PC-3 (cell line): ENCODE data around the gene SLC5A10. TPM values are rescaled to one million over a fixed set of nuclear protein-coding genes. Genes with fewer than 3 reads are reported as not detected.

Experiments
- ATAC-seq: fragments of 200-7000 bp; cut with Tn5 transposase; 2 replicates; pipeline ENCODE4 v1.9.1; 2020; ENCODE audit warnings: mild to moderate bottlenecking, moderate library complexity
- Bru-seq: library from RNA; stranded (reverse); fragments of 400-500 nt; gene quantifications from one replicate; lab custom pipeline; 2021; lab: Mats Ljungman, UMichigan
- BruChase-seq, 2 experiments: library from RNA; stranded (reverse); fragments of 400-500 nt; gene quantifications; one replicate each; lab custom pipeline; 2021; lab: Mats Ljungman, UMichigan
- BruUV-seq: library from RNA; stranded (reverse); fragments of 400-500 nt; replicated peaks from 2 replicates; lab custom pipeline; 2021; lab: Mats Ljungman, UMichigan
- CTCF ChIA-PET: fragments of 300-600 bp; sonication (Branson Sonifier 250); formaldehyde crosslinking; loops from one replicate; lab custom pipeline; 2022; ENCODE audit warnings: antibody characterized with exemption; lab: Charles Lee
- POLR2A ChIA-PET: fragments of 300-600 bp; sonication (Branson Sonifier 250); formaldehyde crosslinking; loops from one replicate; lab custom pipeline; 2022; ENCODE audit warnings: antibody characterized with exemption; ENCODE audit not compliant: unreplicated experiment; lab: Charles Lee
- DNase-seq: peaks from one replicate; pipeline ENCODE4 v3.0.0-alpha.2; 2015
- H2AFZ ChIP-seq: fragments of 300-600 bp; sonication (generic); 2 replicates; pipeline ENCODE4 v1.6.0; 2016; ENCODE audit warnings: antibody characterized with exemption, low read length
- H3F3A ChIP-seq: fragments of 300-600 bp; sonication (generic); one replicate; pipeline ENCODE4 v1.6.0; 2017; ENCODE audit warnings: antibody characterized with exemption, low read length, control low read depth, mild to moderate bottlenecking; ENCODE audit not compliant: unreplicated experiment
- H3K27ac ChIP-seq: fragments of 300-600 bp; sonication (generic); 2 replicates; pipeline ENCODE4 v1.5.1; 2016; ENCODE audit warnings: mild to moderate bottlenecking, low read length
- H3K27me3 ChIP-seq: fragments of 300-600 bp; sonication (generic); 2 replicates; pipeline ENCODE4 v1.6.1; 2016; ENCODE audit warnings: low read length, mixed read lengths
- H3K36me3 ChIP-seq: fragments of 300-600 bp; sonication (generic); 2 replicates; pipeline ENCODE4 v1.6.1; 2016; ENCODE audit warnings: low read depth, mixed run types, low read length, mixed read lengths
- H3K4me1 ChIP-seq: fragments of 300-600 bp; sonication (generic); 2 replicates; pipeline ENCODE4 v1.5.1; 2016; ENCODE audit warnings: low read length; ENCODE audit not compliant: insufficient read depth
- H3K4me2 ChIP-seq: fragments of 300-600 bp; sonication (generic); 2 replicates; pipeline ENCODE4 v1.6.0; 2016; ENCODE audit warnings: low read length
- H3K4me3 ChIP-seq: fragments of 300-600 bp; sonication (generic); 2 replicates; pipeline ENCODE4 v1.5.1; 2016; ENCODE audit warnings: mild to moderate bottlenecking, low read length, mixed read lengths
- H3K79me2 ChIP-seq: fragments of 300-600 bp; sonication (generic); 2 replicates; pipeline ENCODE4 v1.6.1; 2017; ENCODE audit warnings: low read length, mixed read lengths
- H3K9ac ChIP-seq: fragments of 300-600 bp; sonication (generic); 2 replicates; pipeline ENCODE4 v1.6.0; 2016; ENCODE audit warnings: mild to moderate bottlenecking, low read length
- H3K9me2 ChIP-seq: fragments of 300-600 bp; sonication (generic); replicated peaks from 2 replicates; pipeline ENCODE4 v1.6.1; 2016; ENCODE audit warnings: mixed run types, low read length, mixed read lengths
- H3K9me3 ChIP-seq: fragments of 300-600 bp; sonication (generic); 2 replicates; pipeline ENCODE4 v1.6.1; 2016; ENCODE audit warnings: low read length, mixed read lengths
- H4K20me1 ChIP-seq: fragments of 300-600 bp; sonication (generic); 2 replicates; pipeline ENCODE4 v1.6.1; 2016; ENCODE audit warnings: low read length, mixed read lengths
- EZH2 ChIP-seq: fragments of 300-600 bp; sonication (generic); IDR thresholded peaks from one replicate; pipeline ENCODE4 v1.6.1; 2017; ENCODE audit warnings: antibody characterized with exemption, mild to moderate bottlenecking, low read length; ENCODE audit not compliant: unreplicated experiment
- EZH2phosphoT487 ChIP-seq: fragments of 300-600 bp; sonication (generic); IDR thresholded peaks from 2 replicates; pipeline ENCODE4 v1.6.1; 2018; ENCODE audit warnings: mild to moderate bottlenecking, antibody characterized with exemption, low read length, borderline replicate concordance
- intact Hi-C: fragments of 100-400 bp; cut with micrococcal nuclease; formaldehyde crosslinking; loops from 2 replicates; pipeline ENCODE4 v1.9.0; 2023
- long read RNA-seq: library from polyadenylated mRNA; unstranded; transcript quantifications from one replicate; pipeline ENCODE4 v2.0.0, GENCODE V29; 2021; ENCODE audit not compliant: unreplicated experiment
- total RNA-seq: library from RNA; depleted of rRNA; stranded (reverse); fragments of >200 nt; gene quantifications from 2 replicates; pipeline ENCODE4 v1.2.3, GENCODE V29; 2014; rRNA removed
- TF ChIP-seq, protein P1 (sequence below): fragments of 300-600 bp; sonication (generic); conservative IDR thresholded peaks from 2 replicates; pipeline ENCODE4 v1.5.1; 2017; ENCODE audit warnings: antibody characterized with exemption, low read depth, mild to moderate bottlenecking, low read length

SLC5A10 gene
- total RNA-seq: not detected in 2 replicates
- percentile 5 among the genes with signal in this experiment for Bru-seq, nascent RNA
- percentile 2 among the genes with signal in this experiment for BruChase-seq, experiment 1, labeled RNA remaining after a 6-hour chase
- percentile 8 among the genes with signal in this experiment for BruChase-seq, experiment 2, labeled RNA remaining after a 2-hour chase
- long read RNA-seq: 0 reads

DNA sequence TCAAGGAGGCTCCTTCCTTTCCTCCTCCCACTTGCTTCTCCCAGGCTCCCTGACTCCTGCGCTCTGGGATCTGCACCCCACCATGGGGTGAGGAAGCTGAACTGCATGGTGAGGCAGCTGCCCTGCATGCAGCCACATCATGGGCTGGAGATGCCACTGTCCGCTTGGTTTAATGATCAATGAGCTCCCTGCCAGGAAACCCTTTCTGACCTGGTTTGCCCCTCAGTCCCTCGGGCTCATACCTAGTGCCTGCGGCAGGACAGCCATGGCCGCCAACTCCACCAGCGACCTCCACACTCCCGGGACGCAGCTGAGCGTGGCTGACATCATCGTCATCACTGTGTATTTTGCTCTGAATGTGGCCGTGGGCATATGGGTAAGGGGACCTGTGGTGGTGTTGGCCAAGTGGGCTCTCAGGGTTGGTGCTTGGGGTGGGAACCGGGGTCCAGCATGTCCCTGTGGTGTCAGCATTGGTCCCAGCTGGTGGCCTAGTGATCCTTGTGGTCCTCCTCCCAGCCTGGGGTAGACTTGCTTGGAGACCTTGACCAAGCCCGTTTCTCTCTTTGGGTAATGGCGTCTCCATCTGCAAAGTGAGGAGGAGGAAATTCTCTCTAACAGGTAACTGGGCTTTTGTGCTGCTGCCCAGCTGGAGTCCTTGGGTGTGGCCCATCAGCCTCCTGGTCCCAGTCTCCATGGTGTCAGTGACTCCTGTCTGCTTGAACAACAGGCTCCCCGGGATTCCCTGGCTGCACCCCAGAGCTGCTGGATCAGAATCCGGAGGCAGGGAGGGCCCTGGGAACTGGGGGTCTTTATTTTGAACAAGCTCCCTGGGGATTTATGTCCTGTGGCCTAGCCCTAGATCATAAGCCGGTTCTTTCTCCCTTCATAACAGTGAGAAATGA lies at the start of gene SLC5A10:
Gene SLC5A10, plus strand, starts transcription at position 225 of the 902 bp plus-strand sequence. Its CDS starts 41 bp downstream, at position 266.
- ATAC-seq: peak; percentile 67
- H3K27ac ChIP-seq: no peak within 1 kb of the TSS
- intact Hi-C loops: no loop called here
- H3K9ac ChIP-seq: no peak within 1 kb of the TSS
- H3K36me3 ChIP-seq: no peaks in the 10 kb centered on the region
- H3K4me2 ChIP-seq: no peak within 1 kb of the TSS
- BruUV-seq: no TSS peak
- H3K4me1 ChIP-seq: no peaks in the 10 kb centered on the region
- no peaks in the 10 kb centered on the region for H3K79me2 ChIP-seq
- no peaks in the 10 kb centered on the region for H3K9me2 ChIP-seq
- H4K20me1 ChIP-seq: no peaks in the 10 kb centered on the region
- no peak within 1 kb of the TSS for H3K4me3 ChIP-seq
- peak; percentile 32 for DNase-seq
- H3F3A ChIP-seq: no peaks in the 10 kb centered on the region
- no peaks in the 10 kb centered on the region for H3K9me3 ChIP-seq
- POLR2A ChIA-PET: no interaction called here
- peaks cover 6% of the 10 kb centered on the region; the same call in 1 of the 2 replicates for H3K27me3 ChIP-seq
- H2AFZ ChIP-seq: no peak within 1 kb of the TSS
- TF ChIP-seq, protein P1, sequence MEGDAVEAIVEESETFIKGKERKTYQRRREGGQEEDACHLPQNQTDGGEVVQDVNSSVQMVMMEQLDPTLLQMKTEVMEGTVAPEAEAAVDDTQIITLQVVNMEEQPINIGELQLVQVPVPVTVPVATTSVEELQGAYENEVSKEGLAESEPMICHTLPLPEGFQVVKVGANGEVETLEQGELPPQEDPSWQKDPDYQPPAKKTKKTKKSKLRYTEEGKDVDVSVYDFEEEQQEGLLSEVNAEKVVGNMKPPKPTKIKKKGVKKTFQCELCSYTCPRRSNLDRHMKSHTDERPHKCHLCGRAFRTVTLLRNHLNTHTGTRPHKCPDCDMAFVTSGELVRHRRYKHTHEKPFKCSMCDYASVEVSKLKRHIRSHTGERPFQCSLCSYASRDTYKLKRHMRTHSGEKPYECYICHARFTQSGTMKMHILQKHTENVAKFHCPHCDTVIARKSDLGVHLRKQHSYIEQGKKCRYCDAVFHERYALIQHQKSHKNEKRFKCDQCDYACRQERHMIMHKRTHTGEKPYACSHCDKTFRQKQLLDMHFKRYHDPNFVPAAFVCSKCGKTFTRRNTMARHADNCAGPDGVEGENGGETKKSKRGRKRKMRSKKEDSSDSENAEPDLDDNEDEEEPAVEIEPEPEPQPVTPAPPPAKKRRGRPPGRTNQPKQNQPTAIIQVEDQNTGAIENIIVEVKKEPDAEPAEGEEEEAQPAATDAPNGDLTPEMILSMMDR: peak; percentile 54
- TF ChIP-seq EZH2: no peak
- CTCF ChIA-PET: interaction anchor here (0.5 to 0.7 kb wide), 2 partner anchors 9 to 24 kb away, joined by 3 to 5 read pairs; no protein-coding TSS in a partner anchor

DNA sequence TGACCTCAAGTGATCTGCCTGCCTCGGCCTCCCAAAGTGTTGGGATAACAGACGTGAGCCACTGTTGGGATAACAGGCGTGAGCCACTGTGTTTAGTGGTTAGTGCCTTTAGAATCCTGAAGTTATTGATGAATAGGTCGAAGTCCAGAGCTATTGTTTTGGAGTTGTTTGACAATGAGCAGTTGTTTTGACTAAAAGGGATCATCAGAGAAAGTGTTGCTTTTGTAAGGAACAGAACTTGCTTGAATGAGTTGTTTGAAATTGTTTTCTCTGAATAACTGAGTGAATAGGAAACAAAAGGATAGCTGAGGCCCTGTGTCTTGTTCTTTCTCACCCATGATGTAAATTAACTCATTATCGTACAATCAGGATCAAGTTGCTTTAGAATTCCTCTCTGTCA lies 47.5 kb upstream of the SLC5A10 start:
- no peaks in the 10 kb centered on the region for H3K9me3 ChIP-seq
- H4K20me1 ChIP-seq: no peaks in the 10 kb centered on the region
- H3K27me3 ChIP-seq: no peaks in the 10 kb centered on the region
- no peak for ATAC-seq
- no peaks in the 10 kb centered on the region for H3K79me2 ChIP-seq
- H3K4me2 ChIP-seq: no peak overlapping the region
- H3K36me3 ChIP-seq: peaks cover 12% of the 10 kb centered on the region
- no peaks in the 10 kb centered on the region for H3F3A ChIP-seq
- DNase-seq: no peak
- POLR2A ChIA-PET: no interaction called here
- no peaks in the 10 kb centered on the region for H3K9me2 ChIP-seq
- CTCF ChIA-PET: no interaction called here
- no peaks in the 10 kb centered on the region for H3K4me1 ChIP-seq
- no peak overlapping the region for H3K9ac ChIP-seq
- intact Hi-C loops: no loop called here
- no peak overlapping the region for H3K4me3 ChIP-seq
- no peak overlapping the region for H3K27ac ChIP-seq
- no peak overlapping the region for H2AFZ ChIP-seq
- no TSS peak for BruUV-seq
- TF ChIP-seq EZH2phosphoT487: no peak
- TF ChIP-seq, protein P1: no peak
- TF ChIP-seq EZH2: no peak
